ENCODE data around the gene TOMM40.
"Not testable (repeated sequence)": the region's sequence is repeated elsewhere in the genome, so short reads cannot be mapped to it uniquely, and the experiment has no call there.

TOMM40 gene

DNA sequence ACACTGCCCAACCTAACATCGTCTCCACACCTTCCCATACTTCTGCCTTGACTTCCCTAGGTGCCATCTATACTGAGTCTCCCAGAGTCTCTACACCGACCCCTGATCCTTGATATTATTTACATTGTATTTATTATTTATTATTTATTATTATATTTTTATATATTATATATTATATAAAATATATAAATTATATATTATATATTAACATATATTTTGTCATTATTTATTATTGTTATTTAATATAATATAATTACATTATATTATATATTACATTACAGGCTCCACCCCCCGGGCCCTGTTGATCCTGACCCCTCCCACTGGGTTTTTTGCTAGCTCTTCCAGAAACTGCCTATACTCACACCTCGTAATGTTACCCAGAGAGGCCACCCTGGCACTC lies 18.4 kb upstream of the TOMM40 start:
- no peak for DNase-seq (ENCODE audit: low spot score)

DNA sequence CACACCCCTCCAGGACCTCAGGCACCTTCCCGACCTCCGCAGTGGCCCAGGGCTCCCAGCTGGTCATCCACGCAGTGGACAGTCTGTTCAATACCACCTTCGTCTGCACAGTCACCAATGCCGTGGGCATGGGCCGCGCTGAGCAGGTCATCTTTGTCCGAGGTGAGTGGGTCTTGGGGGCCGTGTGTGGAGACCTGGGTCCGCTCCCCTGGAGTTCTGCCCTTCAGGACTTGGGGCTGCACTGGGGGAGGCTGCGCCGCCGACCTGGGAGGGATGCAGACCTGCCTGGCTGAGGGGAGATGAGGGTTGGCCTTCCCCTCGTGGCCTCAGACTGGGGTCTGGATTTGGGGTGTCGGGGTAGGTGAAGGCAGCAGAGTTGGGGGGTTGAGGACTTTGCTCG lies 16.7 kb upstream of the TOMM40 start:
- DNase-seq (ENCODE audit: low spot score): no peak

GRCh38 chr19:44875666-44876451 lies 15.2 kb upstream of the TOMM40 start:
- DNase-seq (ENCODE audit: low spot score): no peak

GRCh38 chr19:44876930-44877535 lies 14.0 kb upstream of the TOMM40 start:
- DNase-seq (ENCODE audit: low spot score): no peak

DNA sequence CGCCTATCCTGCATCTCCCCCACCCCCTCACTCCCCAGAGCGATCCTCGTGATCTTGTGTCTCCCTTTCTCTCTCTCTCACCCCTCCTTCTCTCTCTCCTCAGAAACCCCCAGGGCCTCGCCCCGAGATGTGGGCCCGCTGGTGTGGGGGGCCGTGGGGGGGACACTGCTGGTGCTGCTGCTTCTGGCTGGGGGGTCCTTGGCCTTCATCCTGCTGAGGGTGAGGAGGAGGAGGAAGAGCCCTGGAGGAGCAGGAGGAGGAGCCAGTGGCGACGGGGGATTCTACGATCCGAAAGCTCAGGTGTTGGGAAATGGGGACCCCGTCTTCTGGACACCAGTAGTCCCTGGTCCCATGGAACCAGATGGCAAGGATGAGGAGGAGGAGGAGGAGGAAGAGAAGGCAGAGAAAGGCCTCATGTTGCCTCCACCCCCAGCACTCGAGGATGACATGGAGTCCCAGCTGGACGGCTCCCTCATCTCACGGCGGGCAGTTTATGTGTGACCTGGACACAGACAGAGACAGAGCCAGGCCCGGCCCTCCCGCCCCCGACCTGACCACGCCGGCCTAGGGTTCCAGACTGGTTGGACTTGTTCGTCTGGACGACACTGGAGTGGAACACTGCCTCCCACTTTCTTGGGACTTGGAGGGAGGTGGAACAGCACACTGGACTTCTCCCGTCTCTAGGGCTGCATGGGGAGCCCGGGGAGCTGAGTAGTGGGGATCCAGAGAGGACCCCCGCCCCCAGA lies 12.8 kb upstream of the TOMM40 start:
- no peak for DNase-seq (ENCODE audit: low spot score)

- no peak for DNase-seq (ENCODE audit: low spot score)
Observed at GRCh38 chr19:44879309-44880065, 11.6 kb upstream of the TOMM40 start.

GRCh38 chr19:44882063-44882462 lies 9.0 kb upstream of the TOMM40 start:
- no peak for DNase-seq (ENCODE audit: low spot score)

DNA sequence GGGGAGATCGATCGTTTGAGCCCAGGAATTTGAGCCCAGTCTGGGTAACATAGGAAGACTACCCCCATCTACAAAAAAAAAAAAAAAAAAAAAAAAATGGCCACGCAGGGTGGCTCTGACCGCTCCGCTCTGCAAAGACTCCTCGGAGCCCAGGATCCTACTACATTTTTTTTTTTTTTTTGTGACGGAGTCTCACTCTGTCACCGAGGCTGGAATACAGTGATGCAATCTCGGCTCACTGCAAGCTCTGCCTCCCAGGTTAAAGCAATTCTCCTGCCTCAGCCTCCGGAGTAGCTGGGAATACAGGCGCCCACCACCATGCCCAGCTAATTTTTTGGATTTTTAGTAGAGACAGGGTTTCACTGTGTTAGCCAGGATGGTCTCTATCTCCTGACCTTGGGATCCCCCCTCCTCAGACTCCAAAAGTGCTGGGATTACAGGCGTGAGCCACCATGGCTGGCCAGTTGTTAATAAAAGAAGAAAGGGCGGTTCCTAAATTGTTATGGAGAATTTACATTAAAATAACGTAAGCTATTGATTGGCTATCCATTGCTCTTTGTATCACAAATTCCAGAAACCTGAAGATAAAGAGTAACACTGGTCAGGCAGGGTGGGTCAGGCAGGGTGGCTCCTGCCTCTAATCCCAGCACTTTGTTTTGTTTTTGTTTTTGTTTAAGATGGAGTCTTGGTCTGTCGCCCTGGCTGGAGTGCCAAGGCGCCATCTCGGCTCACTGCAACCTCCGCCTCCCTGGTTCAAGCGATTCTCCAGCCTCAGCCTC lies 8.2 kb upstream of the TOMM40 start:
- DNase-seq (ENCODE audit: low spot score): not testable (repeated sequence)

DNA sequence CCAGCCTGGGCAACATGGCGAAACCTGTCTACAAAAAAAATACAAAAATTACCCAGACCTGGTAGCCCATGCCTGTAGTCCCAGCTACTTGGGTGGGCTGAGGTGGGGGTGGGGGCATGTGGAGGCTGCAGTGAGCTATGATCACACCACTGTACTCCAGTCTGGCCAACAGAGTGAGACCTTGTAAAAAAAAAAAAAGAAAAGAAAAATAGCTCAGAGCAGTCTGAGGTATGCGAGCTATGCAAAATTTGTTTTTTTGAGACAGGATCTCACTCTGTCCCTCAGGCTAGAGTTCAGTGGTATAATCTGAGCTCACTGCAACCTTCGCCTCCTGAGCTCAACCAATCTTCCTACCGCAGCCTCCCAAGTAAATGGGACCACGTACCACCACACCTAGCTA lies 7.1 kb upstream of the TOMM40 start:
- no peak for DNase-seq (ENCODE audit: low spot score)

DNA sequence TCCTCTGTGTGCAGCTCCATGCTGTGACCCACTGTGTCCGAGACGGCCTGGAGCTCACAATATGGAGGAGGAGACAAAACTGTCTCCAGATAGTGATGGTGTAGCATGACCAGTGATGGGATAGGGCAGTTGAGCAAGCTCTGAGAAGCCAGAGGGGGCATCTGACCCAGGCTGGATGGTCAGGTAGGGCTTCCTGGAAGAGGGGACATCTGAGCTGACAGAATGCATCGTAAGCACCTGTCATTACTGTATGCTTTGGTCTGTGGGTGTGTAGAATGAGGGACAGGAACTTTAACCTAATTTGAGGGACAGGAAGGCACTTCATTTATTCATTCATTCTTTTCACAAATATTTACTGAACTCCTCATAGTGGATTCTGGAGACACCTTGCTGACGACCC lies 6.5 kb upstream of the TOMM40 start:
- no peak for DNase-seq (ENCODE audit: low spot score)

DNA sequence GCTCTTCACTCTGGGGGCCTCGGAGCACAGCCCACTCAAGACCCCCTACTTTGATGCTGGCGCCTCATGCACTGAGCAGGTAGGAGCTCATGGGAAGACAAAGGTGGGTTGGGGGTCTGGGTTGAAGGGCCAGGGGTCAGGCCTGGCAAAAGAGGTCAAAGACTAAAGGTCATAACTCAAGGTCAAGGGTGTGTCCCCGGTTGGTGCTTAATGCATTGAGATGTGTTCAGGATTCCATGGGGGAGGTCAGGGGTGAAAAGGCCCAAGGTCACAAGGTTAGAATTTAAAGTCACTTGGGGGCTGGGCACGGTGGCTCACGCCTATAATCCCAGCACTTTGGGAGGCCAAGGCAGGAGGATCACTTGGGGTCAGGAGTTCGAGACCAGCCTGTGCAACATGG lies 4.9 kb upstream of the TOMM40 start:
- DNase-seq (ENCODE audit: low spot score): no peak

DNA sequence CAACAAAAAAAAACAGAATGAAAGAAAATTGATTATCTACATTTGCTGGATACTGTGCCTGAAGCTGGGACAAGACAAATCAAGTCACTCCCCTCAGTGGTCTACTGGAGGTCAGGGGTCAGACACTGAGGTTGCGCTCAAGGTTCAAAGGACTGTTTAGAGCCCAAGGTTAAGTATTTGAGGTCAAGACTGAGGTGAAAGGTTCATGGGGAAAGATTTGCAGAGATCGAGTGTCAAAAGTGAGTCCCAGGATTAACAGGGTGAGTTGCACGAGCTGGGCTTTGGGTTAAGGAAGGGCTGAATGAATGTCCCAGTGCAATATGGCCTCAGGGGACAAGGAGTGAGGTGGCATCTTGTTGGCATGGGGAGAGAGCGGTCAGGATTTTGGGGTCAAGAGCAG lies 3.4 kb upstream of the TOMM40 start:
- no peak for DNase-seq (ENCODE audit: low spot score)

DNA sequence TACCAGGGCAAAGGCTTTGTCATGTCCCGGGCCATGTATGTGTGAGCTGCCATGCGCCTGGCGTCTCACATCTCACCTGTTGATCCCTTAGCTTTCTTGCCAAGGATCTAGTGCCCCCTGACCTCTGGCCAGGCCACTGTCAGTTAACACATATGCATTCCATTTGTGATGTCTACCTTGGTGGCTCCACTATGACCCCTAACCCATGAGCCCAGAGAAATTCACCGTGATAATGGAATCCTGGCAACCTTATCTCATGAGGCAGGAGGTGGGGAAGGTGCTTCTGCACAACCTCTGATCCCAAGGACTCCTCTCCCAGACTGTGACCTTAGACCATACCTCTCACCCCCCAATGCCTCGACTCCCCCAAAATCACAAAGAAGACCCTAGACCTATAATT lies 2.7 kb upstream of the TOMM40 start:
- not testable (repeated sequence) for DNase-seq (ENCODE audit: low spot score)

- DNase-seq (ENCODE audit: low spot score): no peak
Observed at GRCh38 chr19:44889830-44890365, 1.2 kb upstream of the TOMM40 start.

- peak; percentile 99 for DNase-seq (ENCODE audit: low spot score)
Observed at GRCh38 chr19:44890366-44891015, 563 bp upstream of the TOMM40 start.

GRCh38 chr19:44892932-44893331 lies 1.9 kb downstream of the TOMM40 start:
- no peak for DNase-seq (ENCODE audit: low spot score)

- no peak for DNase-seq (ENCODE audit: low spot score)
Observed at GRCh38 chr19:44893332-44894051, 2.4 kb downstream of the TOMM40 start.

- DNase-seq (ENCODE audit: low spot score): no peak
Observed at GRCh38 chr19:44894052-44894400, 3.0 kb downstream of the TOMM40 start.

DNA sequence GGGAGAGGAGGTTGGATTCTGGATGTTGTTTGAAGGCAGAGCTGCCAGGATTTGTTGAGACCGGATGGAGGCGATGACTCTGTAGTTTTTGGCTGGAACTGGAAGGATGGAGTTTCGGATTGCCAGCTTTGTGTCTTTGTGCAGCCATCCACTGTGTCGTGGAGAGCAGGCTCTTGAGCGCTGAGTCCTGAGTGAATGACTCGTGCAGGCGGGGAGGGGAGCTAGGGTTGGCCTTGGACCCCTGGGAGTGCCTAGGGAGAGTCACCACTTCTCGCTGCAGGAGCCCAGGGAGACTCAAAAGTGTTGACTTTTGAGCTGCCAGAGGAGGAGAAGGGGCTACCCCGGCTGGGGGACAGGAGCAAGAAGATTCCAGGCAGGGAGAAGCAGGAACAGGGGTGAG lies 3.9 kb downstream of the TOMM40 start:
- no peak for DNase-seq (ENCODE audit: low spot score)

DNA sequence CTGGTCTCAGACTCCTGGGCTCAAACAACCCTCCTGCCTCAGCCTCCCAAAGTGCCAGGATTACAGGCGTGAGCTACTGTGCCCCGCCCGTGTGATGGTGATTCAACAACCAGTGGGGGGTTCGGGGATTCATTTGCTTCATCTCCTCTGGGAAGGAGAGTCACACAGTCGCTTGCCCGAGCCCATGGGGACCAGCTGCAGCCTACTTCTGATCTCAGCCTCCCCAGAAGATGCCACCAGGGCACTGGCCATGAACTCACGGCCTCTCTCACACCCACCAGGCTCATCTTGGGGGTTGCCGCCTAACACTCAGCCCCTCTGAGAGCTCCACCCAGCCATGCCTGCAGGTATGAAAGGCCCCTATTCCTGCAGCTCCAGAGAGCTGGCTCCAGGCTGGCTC lies 6.8 kb downstream of the TOMM40 start:
- no peak for DNase-seq (ENCODE audit: low spot score)
